ENCODE results near the gene SNX6. TPM values are rescaled to one million over a fixed set of nuclear protein-coding genes. Genes with fewer than 3 reads are reported as not detected.

SNX6 gene
- total RNA-seq, 1 experiment from 2014 or later: 53.9 TPM

DNA sequence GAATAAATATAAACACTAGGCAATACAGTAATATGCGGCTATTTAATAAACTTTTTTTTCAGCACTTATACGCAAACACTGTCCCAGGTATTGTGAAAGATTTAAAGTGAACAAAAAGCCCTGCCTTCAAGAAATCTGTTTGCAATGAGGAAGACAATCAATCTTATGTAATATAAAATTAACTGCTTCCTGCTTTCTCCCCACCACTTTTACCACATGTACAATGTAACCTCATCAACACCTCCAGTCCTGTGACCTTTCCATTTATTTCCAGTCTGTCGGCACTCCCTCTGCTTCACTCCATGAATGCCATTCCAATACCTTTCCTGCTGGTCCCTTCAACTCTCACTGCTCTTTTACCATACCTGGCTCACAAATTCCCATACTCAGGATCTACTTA is 10.5 kb downstream of the SNX6 start:
- Histone ChIP-seq H3K9ac (ENCODE audit: low read length) (no peak overlapping the region), H3K36me3 (ENCODE audit: low read depth, low read length) (peaks cover 2% of the 10 kb centered on the region; the same call in 1 of the 2 replicates), H3K4me2 (ENCODE audit: low read length) (no peak overlapping the region), H3K9me3 (ENCODE audit: low read length) (no peaks in the 10 kb centered on the region), H3F3A (ENCODE audit: low read length, unreplicated experiment) (no peaks in the 10 kb centered on the region), H3K9me2 (replicated peaks; ENCODE audit: low read length) (no peaks in the 10 kb centered on the region), H3K27me3 (ENCODE audit: low read length) (no peaks in the 10 kb centered on the region), H4K20me1 (ENCODE audit: low read length) (0 out of 2 replicates have a peak, but pooled peaks cover 8% of the 10 kb centered on the region), H2AFZ (ENCODE audit: low read length) (no peak overlapping the region), H3K79me2 (ENCODE audit: low read length) (peaks cover 17% of the 10 kb centered on the region; the same call in 1 of the 2 replicates), H3K27ac (ENCODE audit: low read length) (no peak overlapping the region), H3K4me1 (ENCODE audit: insufficient read depth, low read length) (no peaks in the 10 kb centered on the region; the same call in 1 of the 2 replicates), H3K4me3 (ENCODE audit: low read length) (no peak overlapping the region)
- TF ChIP-seq, protein P1, sequence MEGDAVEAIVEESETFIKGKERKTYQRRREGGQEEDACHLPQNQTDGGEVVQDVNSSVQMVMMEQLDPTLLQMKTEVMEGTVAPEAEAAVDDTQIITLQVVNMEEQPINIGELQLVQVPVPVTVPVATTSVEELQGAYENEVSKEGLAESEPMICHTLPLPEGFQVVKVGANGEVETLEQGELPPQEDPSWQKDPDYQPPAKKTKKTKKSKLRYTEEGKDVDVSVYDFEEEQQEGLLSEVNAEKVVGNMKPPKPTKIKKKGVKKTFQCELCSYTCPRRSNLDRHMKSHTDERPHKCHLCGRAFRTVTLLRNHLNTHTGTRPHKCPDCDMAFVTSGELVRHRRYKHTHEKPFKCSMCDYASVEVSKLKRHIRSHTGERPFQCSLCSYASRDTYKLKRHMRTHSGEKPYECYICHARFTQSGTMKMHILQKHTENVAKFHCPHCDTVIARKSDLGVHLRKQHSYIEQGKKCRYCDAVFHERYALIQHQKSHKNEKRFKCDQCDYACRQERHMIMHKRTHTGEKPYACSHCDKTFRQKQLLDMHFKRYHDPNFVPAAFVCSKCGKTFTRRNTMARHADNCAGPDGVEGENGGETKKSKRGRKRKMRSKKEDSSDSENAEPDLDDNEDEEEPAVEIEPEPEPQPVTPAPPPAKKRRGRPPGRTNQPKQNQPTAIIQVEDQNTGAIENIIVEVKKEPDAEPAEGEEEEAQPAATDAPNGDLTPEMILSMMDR (conservative IDR thresholded peaks at IDR 0.05; ENCODE audit: low read depth, low read length): no peak
- intact Hi-C loops (cut with micrococcal nuclease): no loop called here
- ChIA-PET CTCF (no interaction called here), POLR2A (ENCODE audit: unreplicated experiment) (no interaction called here)
- DNase-seq: no peak
- no TSS peak for BruUV-seq (replicated peaks)
- no peak for ATAC-seq

- H3K27ac ChIP-seq (ENCODE audit: low read length): no peak overlapping the region
- 0 out of 2 replicates have a peak, but pooled peaks cover 4% of the 10 kb centered on the region for H3K79me2 ChIP-seq (ENCODE audit: low read length)
Observed at GRCh38 chr14:34616360-34616759, 13.6 kb downstream of the SNX6 start.

DNA sequence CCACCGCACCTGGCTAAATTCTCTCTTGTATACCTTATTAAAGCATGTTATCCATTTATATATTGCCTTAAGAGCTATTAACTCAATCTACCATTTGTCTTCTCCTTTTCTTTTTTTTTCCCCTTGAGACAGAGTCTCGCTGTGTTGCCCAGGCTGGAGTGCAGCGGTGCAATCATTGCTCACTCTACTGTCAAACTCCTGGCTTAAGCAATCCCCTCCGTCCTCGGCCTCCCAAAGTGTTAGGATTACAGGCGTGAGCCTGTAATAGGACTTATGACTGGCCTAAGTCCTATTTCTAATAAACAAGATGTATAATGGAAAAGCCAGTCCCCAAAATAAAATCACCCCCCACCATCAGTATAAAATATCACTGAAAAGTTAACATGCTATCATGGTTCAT is 14.4 kb downstream of the SNX6 start:
- DNase-seq (no peak), ATAC-seq (no peak)
- no peaks in the 10 kb centered on the region for H3F3A ChIP-seq (ENCODE audit: low read length, unreplicated experiment)
- no TSS peak for BruUV-seq (replicated peaks)
- no peaks in the 10 kb centered on the region for H3K27me3 ChIP-seq (ENCODE audit: low read length)
- TF ChIP-seq EZH2phosphoT487 (IDR thresholded peaks at IDR 0.05; ENCODE audit: borderline replicate concordance, low read length) (no peak), EZH2 (IDR thresholded peaks at IDR 0.05; ENCODE audit: low read length, unreplicated experiment) (no peak)
- TF ChIP-seq, protein P1 (conservative IDR thresholded peaks at IDR 0.05; ENCODE audit: low read depth, low read length): no peak
- H3K9me2 ChIP-seq (replicated peaks; ENCODE audit: low read length): no peaks in the 10 kb centered on the region
- no peak overlapping the region for H2AFZ ChIP-seq (ENCODE audit: low read length)
- no peaks in the 10 kb centered on the region for H3K4me1 ChIP-seq (ENCODE audit: insufficient read depth, low read length)
- intact Hi-C loops (cut with micrococcal nuclease): no loop called here
- no peak overlapping the region for H3K4me3 ChIP-seq (ENCODE audit: low read length)
- ChIA-PET POLR2A (ENCODE audit: unreplicated experiment) (no interaction called here), CTCF (no interaction called here)
- H3K36me3 ChIP-seq (ENCODE audit: low read depth, low read length): peaks cover 7% of the 10 kb centered on the region; the same call in 1 of the 2 replicates
- H3K27ac ChIP-seq (ENCODE audit: low read length): no peak overlapping the region
- H3K9ac ChIP-seq (ENCODE audit: low read length): no peak overlapping the region
- no peak overlapping the region for H3K4me2 ChIP-seq (ENCODE audit: low read length)
- no peaks in the 10 kb centered on the region for H3K79me2 ChIP-seq (ENCODE audit: low read length)
- no peaks in the 10 kb centered on the region for H4K20me1 ChIP-seq (ENCODE audit: low read length)
- H3K9me3 ChIP-seq (ENCODE audit: low read length): no peaks in the 10 kb centered on the region

More at GRCh38 chr14:34616360-34616759, 13.6 kb downstream of the SNX6 start:
- TF ChIP-seq EZH2 (IDR thresholded peaks at IDR 0.05; ENCODE audit: low read length, unreplicated experiment): no peak
- TF ChIP-seq, protein P1 (conservative IDR thresholded peaks at IDR 0.05; ENCODE audit: low read depth, low read length): no peak
- TF ChIP-seq EZH2phosphoT487 (IDR thresholded peaks at IDR 0.05; ENCODE audit: borderline replicate concordance, low read length): no peak
- H3K27me3 ChIP-seq (ENCODE audit: low read length): no peaks in the 10 kb centered on the region
- no peaks in the 10 kb centered on the region for H3K9me2 ChIP-seq (replicated peaks; ENCODE audit: low read length)
- no peak overlapping the region for H3K9ac ChIP-seq (ENCODE audit: low read length)
- ChIA-PET POLR2A (ENCODE audit: unreplicated experiment) (no interaction called here), CTCF (no interaction called here)
- no peaks in the 10 kb centered on the region for H3K4me1 ChIP-seq (ENCODE audit: insufficient read depth, low read length)
- H3K4me3 ChIP-seq (ENCODE audit: low read length): no peak overlapping the region
- no peaks in the 10 kb centered on the region for H3K9me3 ChIP-seq (ENCODE audit: low read length)
- H4K20me1 ChIP-seq (ENCODE audit: low read length): no peaks in the 10 kb centered on the region
- peaks cover 7% of the 10 kb centered on the region; the same call in 1 of the 2 replicates for H3K36me3 ChIP-seq (ENCODE audit: low read depth, low read length)
- no peak for ATAC-seq
- intact Hi-C loops (cut with micrococcal nuclease): no loop called here
- no peak for DNase-seq
- H2AFZ ChIP-seq (ENCODE audit: low read length): no peak overlapping the region
- no peaks in the 10 kb centered on the region for H3F3A ChIP-seq (ENCODE audit: low read length, unreplicated experiment)
- no TSS peak for BruUV-seq (replicated peaks)
- H3K4me2 ChIP-seq (ENCODE audit: low read length): no peak overlapping the region
